Right hindlimb (tissue), 1 donor: Measurements from ENCODE around the gene GAPDHS.

Experiments used
- DNase-seq: peaks from one replicate; pipeline ENCODE4 v3.0.0-alpha.2; 2018

The GAPDHS gene

DNA sequence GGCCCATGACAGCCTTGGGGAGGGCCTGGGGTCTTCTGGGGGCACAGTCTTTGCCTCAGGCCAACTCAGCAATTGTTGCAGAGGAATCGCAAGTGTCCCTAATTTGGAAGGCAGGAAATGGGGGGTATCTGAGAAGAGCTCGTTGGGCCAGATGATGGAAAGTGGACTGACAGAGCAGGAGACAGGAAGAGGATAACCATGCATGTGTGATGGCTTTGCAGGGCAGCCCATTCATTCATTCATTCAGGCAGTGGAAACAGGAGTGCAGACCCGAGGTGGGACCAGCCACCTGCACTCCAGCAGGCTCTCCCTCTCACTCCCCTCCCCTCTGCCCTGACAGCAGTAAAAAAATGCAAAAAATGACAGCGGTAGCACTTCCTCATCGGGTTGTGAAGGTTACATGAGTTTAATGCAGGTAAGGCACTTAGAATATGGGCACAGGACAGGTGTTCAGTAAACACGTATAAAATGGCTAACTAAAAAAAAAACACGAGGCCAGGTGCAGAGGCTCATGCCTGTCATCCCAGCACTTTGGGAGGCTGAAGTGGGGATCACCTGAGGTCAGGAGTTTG, 7.2 kb downstream of the GAPDHS start:
- DNase-seq: no peak

DNA sequence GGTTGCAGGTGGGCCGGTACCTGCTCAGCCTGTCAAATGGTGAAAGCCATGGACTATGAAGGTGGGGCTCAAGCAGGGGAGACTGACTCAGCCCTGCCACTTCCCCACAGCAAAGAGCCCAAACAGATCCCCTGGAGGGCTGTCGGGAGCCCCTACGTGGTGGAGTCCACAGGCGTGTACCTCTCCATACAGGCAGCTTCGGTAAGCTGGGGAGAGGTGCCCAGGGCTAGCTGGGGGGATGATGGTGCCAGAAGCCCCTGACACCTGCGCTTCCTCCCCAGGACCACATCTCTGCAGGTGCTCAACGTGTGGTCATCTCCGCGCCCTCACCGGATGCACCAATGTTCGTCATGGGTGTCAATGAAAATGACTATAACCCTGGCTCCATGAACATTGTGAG, 9.0 kb downstream of the GAPDHS start:
- no peak for DNase-seq

GRCh38 chr19:35543280-35544109, 10.2 kb downstream of the GAPDHS start:
- no peak for DNase-seq

DNA sequence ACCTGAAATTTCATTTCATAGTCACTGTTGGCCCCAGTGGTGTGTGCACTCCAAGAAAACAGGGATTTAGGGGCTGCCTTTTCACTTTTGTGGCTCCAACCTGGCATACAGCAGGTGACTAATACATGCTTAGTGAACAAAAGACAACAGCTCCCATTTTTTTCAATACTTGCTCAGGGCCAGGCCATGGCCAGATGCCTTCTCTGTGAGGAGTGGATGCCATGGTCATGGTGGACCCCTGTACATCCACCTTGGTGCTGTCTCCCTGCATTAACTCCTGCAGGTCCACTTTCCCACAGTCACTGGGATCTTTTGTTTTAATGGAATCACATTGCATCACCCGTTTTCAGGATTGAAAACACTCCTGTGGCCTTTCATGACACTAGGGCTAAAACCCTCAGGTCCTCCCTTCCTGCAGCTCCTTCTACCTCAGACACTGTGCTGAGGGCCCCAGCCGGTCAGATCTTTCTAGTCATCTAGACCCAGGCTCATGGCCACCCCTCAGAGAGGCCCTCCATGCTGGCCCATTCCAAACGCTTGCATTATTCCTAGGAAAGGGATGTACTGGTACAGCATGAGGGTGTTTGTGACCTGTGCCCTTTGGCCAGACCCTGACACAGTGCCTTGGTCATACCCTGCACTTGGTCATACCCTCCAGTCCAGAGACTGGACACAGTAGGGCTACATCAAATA, 11.0 kb downstream of the GAPDHS start:
- DNase-seq: no peak

- DNase-seq: peak; percentile 94
These were observed 12.0 kb downstream of the GAPDHS start, which contains the start of gene TMEM147 for GRCh38 chr19:35545001-35545854. TSS of gene TMEM147 (plus strand) at chr19:35545626. CDS start at chr19:35545740, 114 bp downstream.

DNA sequence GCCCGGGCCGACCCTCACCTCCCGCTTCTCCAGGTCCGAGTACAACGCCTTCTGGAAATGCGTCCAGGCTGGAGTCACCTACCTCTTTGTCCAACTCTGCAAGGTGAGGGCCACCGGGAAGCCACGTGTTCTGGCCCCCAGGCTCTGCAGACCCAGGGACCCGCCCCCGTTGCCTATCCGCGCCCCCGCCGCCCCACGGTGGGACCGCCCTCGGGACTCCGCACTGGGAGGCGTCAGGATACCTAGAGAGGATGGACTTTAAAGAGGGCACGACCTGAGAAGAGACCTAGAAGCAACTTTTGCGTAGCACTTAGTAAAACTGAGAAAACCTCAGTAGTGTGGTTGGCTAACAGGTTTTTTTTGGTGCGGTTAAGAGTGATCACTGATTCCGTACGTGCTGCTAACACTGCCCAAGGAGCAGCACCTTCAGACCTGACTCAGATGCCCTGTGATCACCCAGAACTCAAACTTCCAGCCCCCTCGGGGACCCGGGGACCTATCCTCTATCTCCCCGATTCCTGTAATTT, 12.7 kb downstream of the GAPDHS start:
- peak; percentile 50 for DNase-seq

DNA sequence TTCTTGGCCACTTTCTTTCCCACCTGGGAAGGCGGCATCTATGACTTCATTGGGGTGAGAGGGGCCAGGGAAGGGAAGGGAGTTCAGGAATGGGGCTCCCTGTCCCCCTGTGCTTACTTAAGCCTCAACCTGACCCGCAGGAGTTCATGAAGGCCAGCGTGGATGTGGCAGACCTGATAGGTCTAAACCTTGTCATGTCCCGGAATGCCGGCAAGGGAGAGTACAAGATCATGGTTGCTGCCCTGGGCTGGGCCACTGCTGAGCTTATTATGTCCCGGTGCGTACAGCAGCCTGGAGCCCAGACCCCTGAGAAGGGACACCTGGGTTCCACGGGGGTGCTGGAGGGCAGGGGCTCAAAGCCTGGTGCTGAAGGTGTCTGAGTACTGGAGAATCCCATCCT, 13.3 kb downstream of the GAPDHS start:
- no peak for DNase-seq

DNA sequence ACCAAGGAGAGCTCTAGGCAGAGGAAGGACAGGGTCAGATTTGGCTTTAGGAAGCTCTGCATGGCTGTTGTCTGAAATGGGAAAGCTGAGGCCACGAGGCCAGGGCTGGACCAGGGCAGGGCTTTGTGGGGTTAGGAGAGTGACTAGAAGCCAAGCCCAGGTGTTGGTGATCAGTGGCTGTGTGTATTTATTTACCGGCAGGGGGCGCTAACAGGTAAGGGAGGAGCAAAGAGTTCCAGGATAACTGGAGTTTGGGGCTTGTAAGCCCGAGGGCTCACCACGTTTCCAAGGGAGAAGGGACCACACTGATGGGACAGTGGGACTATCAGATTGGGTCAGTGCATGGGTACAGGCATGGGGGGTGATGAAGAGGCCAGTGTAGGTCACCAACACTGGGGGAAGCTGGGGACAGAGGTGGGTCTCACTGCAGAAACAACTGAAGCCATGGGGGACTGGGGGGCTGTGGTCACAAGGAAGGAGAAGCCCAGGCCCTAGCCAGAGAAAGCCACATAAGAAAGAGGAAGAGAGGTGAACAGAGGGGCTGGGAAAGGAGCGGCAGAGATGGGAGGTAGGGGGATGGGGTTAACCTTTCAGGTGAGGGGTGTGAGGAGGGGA, 16.0 kb downstream of the GAPDHS start:
- peak; percentile 46 for DNase-seq

DNA sequence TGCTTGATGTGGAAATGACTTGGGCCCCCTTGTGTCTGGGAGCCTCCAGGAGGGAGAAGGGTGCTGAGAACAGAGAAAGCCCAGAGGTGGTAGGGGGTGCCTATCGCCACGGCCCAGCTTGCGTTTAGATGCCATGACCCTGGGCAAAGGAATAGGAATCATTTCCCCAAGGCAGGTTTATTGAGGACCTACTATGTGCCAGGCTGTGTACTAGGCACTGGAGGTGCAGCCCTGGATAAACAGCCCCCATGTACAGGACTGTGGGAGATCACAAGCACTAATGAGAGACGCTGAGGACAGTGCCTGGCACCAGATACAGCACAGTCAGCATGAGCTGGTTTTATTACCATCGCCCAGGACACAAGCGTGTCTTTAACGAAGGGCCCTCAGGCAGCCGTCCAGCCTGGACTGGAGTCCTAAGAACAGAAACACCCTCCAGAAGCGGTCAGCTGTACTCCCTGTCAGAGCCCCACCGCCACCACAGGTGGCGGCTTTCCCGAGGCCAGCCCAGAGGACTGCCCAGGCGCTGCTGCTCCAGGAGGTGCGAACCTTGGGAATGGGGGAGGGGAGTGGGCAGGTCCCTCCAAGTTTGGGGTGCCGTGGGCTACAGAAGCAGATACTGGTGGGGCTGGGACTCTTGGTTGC, 16.7 kb downstream of the GAPDHS start:
- no peak for DNase-seq

- no peak for DNase-seq
These were observed 18.0 kb downstream of the GAPDHS start for GRCh38 chr19:35551091-35551810.

- no peak for DNase-seq
These were observed 19.5 kb downstream of the GAPDHS start for GRCh38 chr19:35552534-35553384.

DNA sequence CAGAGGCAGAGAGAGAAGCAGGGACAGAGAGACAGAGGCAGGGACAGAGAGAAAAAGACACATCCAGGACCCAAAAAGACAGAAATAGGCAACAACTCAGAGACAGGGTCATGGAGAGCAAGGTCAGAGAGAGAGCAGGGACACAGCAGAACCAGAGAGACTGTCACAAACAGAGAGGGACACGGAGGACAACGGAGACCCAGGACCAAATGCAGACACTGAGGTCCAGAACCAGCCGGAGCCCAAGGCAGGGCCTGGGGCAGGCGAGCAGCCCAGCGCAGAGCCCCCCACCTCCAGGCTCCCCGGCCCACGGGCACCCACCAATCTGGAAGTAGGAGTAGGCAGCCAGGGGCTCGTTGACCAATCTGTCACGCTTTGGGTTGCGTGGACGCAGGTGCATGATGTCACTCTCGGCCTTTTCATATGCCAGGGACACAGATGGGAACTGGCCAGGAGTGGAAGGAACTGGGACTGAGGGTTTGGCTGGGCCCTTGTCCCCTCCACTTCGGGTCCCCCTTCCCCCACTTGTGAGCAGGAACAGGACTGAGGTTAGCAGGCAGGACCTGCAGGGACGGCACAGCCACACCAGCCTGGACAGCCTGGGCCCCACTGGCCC, 20.2 kb downstream of the GAPDHS start:
- DNase-seq: no peak

- no peak for DNase-seq
These were observed 20.8 kb downstream of the GAPDHS start for GRCh38 chr19:35554076-35554475.

DNA sequence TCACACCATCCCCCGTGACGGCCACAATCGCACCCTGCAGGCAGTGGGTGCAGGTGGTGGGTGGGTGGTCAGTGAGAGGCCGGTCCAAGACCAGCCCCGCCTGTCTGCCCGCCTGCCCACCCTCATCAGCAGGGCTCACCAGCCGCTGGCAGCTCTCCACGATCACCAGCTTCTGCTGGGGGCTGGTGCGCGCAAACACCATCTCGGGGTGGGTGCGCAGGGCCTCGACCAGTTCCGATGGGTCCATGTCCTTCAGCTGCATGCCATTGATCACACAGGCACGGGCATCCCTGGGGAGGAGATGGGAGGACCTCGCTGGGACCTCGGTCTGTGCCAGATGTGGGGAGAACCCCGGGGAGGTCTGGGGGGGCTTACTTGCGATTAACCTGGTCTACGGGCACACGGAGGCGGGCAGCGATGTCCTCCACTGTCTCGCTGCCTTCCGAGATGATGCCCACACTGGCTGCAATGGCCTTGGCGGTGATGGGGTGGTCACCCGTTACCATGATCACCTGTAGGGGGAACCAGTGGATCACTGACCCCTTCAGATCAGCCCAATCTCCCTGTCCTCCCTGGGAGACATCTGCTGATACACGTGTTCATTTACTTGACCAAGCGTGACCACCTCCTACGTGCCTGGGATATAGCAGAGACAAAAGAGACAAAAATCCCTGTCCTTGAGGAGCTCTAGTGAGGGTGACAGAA, 22.2 kb downstream of the GAPDHS start:
- no peak for DNase-seq

- DNase-seq: no peak
These were observed 22.9 kb downstream of the GAPDHS start for GRCh38 chr19:35556025-35556590.

DNA sequence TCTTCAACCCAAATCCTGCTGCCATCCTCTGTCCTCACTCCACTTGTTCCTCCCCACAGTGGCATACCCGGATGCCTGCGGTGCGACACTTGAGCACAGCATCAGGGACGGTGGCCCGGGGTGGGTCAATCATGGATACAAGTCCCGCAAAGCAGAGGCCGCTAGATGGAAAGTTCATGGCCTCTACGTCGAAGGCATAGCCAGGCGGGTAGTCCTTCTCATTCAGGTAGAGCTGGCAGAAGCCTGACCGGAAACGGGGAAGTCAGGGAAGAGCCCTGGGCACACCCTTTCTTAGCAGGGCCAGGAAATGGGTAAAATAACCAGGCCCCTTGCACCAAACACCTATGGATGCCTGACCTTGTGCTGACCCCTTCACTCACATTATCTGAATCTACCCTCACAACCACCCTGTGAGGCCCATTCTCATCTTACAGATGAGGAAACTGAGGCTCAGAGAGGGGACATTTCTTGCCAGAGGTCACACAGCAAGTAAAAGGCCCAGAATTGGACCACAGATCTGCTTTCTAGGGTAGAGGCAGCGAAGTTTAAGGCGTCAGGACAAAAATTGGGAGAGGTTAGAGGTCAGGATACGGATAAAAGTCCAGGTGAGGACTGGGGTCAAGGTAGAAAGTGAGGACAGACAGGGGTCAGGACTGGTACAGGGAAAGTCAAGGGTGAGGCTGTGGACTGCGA, 23.7 kb downstream of the GAPDHS start:
- DNase-seq: no peak

- peak; percentile 71 for DNase-seq
These were observed 24.5 kb downstream of the GAPDHS start for GRCh38 chr19:35557539-35558399.
